Fibroblast of skin of right quadriceps (primary cell): ENCODE data around the gene CFHR2.
"Not testable (repeated sequence)": the region's sequence is repeated elsewhere in the genome, so short reads cannot be mapped to it uniquely, and the experiment has no call there.

Experiments
- DNase-seq: peaks from one replicate; pipeline ENCODE4 v3.0.0-alpha.2; 2013

Gene CFHR2

DNA sequence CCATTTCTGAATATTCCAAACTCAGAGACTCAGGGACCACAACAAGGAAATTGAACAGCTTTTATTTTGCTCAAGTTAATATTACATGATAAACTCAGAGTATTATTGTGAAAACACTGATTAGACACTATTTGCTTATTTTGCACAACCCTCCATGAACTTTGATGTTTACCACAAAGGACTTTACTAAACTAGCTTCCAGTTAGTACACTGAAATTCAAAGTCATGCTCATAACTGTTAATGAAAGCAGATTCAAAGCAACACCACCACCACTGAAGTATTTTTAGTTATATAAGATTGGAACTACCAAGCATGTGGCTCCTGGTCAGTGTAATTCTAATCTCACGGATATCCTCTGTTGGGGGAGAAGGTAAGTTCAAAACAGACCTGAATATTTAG is at the start of gene CFHR2:
Gene CFHR2, plus strand, starts transcription at position 171 of the 400 bp plus-strand sequence. Its CDS starts 143 bp downstream, at position 314.
- DNase-seq, result not testable (repeated sequence)

- DNase-seq, result no peak
Observed at GRCh38 chr1:196896355-196896754, 47.2 kb upstream of the CFHR2 start.

GRCh38 chr1:196897158-196897828 is 46.2 kb upstream of the CFHR2 start:
- DNase-seq, result no peak

GRCh38 chr1:196902344-196902743 is 41.2 kb upstream of the CFHR2 start:
- no peak for DNase-seq

DNA sequence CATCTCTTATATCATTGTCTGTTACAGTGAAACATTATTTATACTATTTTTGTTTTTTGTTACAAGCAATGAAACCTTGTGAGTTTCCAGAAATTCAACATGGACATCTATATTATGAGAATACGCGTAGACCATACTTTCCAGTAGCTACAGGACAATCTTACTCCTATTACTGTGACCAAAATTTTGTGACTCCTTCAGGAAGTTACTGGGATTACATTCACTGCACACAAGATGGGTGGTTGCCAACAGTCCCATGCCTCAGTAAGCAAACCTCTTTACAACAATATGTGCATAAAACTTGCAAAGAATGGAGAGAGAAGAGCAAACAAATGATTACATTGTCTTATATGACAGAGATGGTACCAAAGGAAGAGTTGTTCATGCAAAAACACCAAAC is 33.3 kb upstream of the CFHR2 start:
- DNase-seq, result peak; percentile 1

- not testable (repeated sequence) for DNase-seq
Observed at GRCh38 chr1:196912283-196912682, 31.3 kb upstream of the CFHR2 start.

GRCh38 chr1:196926839-196927238 is 16.7 kb upstream of the CFHR2 start:
- peak; percentile 13 for DNase-seq

DNA sequence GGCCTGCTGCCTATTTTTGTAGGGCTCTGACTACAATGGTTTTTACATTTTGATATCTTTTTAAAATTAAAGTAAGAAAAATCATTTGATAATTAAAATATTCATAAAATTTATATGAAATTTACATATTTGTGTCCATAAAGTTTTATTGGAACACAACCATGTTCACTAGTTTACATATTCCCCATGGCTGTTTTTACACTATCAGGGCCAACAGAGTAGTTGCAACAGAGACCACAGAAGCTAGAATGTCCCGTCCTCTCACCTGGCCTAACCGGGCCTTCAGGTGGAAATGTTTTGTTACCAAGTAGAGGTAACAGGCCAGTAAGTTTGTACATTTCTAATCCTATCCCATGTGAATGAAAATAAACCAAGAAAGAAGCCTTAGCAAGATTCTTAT is 10.7 kb upstream of the CFHR2 start:
- not testable (repeated sequence) for DNase-seq

DNA sequence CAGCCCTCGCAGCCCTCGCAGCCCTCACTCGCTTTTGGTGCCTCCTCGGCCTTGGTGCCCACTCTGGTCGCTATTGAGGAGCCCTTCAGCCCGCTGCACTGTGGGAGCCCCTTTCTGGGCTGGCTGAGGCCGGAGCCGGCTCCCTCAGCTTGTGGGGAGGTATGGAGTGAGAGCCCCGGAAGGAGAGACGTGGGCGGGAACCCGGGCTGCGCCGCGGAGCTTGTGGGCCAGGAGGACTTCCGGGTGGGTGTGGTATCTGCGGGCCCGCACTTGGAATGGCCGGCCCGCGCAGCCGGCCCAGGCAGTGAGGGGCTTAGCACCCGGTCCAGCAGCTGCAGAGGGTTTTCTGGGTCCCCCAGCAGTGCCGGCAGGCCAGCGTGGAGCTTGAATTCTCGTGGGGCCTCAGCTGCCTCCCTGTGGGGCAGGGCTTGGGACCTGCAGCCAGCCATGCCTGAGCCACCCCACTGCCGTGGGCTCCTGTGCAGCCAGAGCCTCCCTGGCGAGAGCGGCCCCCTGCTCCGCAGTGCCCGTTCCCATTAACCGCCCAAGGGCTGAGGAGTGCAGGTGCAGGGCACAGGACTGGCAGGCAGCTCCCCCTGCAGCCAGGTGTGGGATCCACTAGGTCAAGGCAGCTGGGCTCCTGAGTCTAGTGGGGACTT is 9.9 kb upstream of the CFHR2 start:
- no peak for DNase-seq

DNA sequence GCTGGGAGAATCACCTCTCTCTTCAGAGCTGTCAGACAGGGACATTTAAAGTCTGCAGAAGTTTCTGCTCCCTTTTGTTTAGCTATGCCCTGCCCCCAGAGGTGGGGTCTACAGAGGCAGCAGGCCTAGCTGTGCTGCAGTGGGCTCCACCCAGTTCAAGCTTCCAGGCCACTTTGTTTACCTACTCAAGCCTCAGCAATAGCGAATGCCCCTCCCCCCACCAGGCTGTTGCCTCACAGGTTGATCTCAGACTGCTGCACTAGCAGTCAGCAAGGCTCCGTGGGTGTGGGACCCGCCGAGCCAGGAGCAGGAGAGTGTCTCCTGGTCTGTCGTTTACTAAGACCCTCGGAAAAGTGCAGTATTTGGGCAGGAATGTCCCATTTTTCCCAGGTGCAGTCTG is 2.1 kb upstream of the CFHR2 start:
- not testable (repeated sequence) for DNase-seq

DNA sequence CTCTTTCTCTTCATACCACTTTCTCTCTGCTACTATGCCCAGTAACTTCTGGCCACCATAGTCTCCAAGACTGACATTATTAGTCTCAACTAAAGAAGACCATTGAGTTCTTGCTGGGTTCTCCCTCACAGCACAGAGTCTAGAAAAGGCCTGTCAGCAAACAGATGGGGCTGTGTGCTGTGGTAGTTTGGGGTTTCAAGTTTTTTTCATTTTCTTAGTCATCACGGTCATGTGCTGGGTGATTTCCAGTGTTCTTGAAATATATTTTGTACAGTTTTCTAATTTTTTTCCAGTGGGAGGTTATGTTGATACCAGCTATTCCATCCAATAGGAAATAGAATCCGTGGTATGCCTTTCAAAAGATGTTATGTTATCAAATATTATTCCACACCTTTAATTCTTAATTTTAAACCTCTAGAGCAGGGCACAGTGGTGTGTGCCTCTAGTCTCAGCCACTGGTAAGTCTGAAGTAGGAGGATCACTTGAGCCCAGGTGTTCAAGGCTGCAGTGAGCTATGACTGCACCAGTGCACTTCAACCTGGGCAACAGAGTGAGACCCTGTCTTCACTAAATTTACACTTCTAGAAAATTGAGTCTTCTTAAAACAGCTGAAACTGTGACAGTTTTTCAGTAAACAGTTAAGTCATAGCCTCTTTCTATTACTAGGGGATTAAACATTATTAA is 8.3 kb downstream of the CFHR2 start:
- DNase-seq, result no peak

DNA sequence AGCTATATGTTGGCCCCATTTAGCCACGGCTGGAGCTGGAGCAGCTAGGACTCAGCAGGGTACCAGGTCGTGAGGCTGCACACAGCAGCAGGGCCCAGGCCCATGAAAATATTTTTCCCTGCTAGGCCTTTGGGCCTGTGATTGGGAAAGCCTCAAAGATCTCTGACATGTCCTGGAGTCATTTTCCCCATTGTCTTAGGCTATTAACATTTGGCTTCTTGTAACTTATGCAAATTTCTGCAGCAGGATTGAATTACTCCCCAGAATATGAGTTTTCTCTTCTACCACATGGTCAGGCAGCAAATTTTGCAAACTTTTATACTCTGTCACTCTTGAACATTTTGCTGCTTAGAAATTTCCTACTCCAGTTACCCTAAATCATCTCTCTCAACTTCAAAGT is 11.2 kb downstream of the CFHR2 start:
- DNase-seq, result no peak

- no peak for DNase-seq
Observed at GRCh38 chr1:196955926-196956325, 12.4 kb downstream of the CFHR2 start.

- DNase-seq, result no peak
Observed at GRCh38 chr1:196960854-196961253, 17.3 kb downstream of the CFHR2 start.

DNA sequence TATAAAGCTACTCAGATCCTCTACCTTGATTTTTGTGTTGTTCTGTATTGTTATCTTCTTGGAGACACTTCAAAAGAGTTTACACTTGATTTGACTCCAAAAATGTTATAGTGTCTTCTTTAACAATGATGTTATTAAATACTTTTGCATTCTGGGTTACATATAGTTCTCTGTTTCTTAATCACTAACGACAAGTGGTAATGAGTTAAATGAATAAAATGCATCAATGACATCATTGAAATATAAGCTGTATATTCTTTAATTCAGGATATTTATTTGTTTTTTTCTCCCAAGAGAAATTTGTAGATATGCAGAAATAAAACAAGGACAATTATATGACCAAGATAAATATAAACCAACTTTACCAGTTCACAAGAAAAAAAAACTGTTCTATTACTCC is 26.6 kb downstream of the CFHR2 start:
- no peak for DNase-seq

GRCh38 chr1:196976278-196976677 is 32.7 kb downstream of the CFHR2 start:
- DNase-seq, result no peak

DNA sequence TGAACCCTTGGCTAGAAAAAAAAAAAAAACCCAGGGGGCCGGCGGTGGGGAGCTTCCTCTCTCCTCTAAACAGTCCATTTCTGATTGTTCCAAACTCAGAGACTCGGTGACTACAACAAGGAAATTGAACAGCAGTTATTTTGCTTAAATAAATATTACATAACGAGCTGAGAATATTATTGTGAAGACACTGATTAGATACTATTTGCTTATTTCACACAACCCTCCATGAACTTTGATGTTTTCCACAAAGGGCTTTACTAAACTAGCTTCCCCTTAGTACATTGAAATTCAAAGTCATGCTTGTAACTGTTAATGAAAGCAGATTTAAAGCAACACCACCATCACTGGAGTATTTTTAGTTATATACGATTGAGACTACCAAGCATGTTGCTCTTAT is 33.7 kb downstream of the CFHR2 start, which contains the start of gene CFHR5:
Gene CFHR5, plus strand, starts transcription at position 279 of the 400 bp plus-strand sequence. Its CDS starts 109 bp downstream, at position 388.
- no peak for DNase-seq

DNA sequence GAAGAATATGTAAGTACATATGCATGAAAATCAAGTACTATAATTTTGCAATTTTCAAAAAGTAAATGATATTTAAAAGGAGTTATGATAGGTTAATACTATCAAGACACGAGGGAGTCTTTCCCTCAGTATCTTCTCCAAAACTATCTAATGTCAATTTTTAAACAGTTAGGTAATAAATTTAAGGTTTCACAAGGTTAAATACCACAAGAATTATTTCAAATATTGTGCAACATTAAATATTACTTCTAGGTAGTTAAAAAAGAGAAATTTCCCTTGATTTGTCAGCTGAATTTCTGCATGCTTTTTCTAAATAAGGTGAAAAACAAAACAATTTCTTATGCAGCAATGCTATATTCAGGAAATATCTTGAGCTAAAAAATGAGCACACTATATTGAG is 37.3 kb downstream of the CFHR2 start:
- no peak for DNase-seq

- DNase-seq, result not testable (repeated sequence)
Observed at GRCh38 chr1:196982247-196982646, 38.7 kb downstream of the CFHR2 start.

DNA sequence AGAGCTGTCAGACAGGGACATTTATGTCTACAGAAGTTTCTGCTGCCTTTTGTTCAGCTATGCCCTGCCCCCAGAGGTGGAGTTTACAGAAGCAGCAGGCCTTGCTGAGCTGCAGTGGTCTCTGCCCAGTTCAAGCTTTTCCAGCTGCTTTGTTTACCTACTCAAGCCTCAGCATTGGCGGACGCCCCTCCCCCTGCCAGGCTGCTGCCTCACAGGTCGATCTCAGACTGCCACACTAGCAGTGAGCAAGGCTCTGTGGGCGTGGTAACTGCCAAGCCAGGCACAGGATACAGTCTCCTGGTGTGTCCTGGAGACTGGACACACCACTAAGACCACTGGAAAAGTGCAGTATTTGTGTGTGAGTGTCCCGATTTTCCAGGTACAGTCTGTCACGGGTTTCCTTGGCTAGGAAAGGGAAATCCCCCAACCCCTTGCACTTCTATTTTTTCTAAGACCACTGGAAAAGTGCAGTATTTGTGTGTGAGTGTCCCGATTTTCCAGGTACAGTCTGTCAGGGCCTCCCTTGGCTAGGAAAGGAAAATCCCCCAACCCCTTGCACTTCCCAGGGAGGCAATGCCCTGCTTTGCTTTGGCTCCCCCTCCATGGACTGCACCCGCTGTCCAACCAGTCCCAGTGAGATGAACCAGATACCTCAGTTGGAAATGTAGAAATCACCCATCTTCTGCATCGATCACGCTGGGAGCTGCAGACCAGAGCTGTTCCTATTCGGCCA is 48.5 kb downstream of the CFHR2 start:
- not testable (repeated sequence) for DNase-seq

GRCh38 chr1:196993916-196994315 is 50.4 kb downstream of the CFHR2 start:
- DNase-seq, result no peak

DNA sequence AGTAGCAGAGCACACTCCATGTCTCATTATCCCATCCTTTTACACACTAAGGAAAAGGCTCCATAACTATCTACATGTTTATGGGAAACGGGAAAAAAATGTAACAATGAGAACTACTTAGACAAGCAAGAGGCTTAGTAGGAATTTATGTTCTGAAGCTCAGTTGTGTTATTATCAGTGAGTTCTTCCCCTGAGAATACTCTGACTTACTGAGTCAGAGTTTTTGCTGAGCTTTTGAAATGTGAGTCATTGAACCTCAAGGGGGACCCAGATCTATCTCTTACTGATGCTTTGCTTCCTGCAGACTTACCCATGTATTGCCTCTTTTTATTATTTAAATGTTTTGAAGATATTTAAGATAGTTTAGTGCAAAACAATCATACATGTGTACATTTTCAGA is 53.9 kb downstream of the CFHR2 start:
- DNase-seq, result peak; percentile 88

DNA sequence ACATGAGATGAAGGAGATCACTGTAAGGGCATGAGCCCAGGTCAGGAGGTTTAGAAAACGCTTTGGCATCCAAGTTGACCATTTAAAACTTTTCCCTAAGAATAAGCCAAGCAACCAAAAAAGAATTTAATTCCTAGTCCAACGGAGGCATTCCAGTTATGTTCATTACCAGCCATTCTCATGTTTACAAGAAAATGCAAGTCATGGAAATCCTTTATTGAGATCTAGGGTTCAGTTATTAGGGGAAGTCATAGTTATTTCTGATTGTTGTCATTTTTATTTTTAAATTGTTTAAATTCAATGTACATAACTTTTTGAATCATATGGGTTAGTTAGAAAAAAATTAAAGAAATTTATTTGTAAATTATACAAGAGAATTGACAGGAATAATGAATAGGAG is 58.3 kb downstream of the CFHR2 start:
- no peak for DNase-seq
